PC-9 (cell line): ENCODE data around the gene NUP133.

Experiments
- EZH2 ChIP-seq: fragments of 200-600 bp; sonication (generic); IDR thresholded peaks from 2 replicates; pipeline ENCODE4 v1.8.0; 2017; ENCODE audit warnings: antibody characterized with exemption, low read depth
- TF ChIP-seq, protein P1 (sequence below): fragments of 200-600 bp; sonication (generic); conservative IDR thresholded peaks from 2 replicates; pipeline ENCODE4 v1.6.1; 2017; ENCODE audit warnings: mixed run types, antibody characterized with exemption, mild to moderate bottlenecking, moderate library complexity

DNA sequence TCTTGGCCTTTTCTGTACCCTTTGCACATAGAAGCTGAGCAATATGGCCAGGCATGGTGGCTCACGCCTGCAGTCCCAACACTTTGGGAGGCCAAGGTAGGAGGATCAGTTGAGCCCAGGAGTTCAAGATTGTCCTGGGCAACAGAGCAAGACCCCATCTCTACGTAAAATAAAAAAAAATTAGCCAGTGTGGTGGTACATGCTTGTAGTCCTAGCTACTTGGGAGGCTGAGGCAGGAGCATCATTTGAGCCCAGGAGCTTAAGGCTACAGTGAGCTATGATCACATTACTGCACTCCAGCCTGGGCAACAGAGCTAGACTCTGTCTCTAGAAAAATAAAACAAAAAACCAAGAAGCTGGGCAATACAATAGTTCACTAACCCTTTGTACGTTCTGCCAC, 80.6 kb downstream of the NUP133 start:
- TF ChIP-seq, protein P1, sequence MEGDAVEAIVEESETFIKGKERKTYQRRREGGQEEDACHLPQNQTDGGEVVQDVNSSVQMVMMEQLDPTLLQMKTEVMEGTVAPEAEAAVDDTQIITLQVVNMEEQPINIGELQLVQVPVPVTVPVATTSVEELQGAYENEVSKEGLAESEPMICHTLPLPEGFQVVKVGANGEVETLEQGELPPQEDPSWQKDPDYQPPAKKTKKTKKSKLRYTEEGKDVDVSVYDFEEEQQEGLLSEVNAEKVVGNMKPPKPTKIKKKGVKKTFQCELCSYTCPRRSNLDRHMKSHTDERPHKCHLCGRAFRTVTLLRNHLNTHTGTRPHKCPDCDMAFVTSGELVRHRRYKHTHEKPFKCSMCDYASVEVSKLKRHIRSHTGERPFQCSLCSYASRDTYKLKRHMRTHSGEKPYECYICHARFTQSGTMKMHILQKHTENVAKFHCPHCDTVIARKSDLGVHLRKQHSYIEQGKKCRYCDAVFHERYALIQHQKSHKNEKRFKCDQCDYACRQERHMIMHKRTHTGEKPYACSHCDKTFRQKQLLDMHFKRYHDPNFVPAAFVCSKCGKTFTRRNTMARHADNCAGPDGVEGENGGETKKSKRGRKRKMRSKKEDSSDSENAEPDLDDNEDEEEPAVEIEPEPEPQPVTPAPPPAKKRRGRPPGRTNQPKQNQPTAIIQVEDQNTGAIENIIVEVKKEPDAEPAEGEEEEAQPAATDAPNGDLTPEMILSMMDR = no peak
- no peak for TF ChIP-seq EZH2
